GM12878 (cell line): ENCODE measurements around the gene PRKCZ. TPM values are rescaled to one million over a fixed set of nuclear protein-coding genes. Genes with fewer than 3 reads are reported as not detected.

Source experiments
- ATAC-seq: fragments of 200-7000 bp; cut with Tn5 transposase; 3 replicates; pipeline ENCODE4 v1.9.1; 2020; ENCODE audit warnings: mild to moderate bottlenecking, moderate library complexity
- BruUV-seq: library from RNA; stranded (reverse); fragments of 400-500 nt; replicated peaks from 2 replicates; lab custom pipeline; 2021; lab: Mats Ljungman, UMichigan
- CTCF ChIA-PET: fragments of 300-600 bp; sonication (Branson Sonifier 250); formaldehyde crosslinking; extraction: SDS; loops from one replicate; lab custom pipeline; 2021; ENCODE audit warnings: inconsistent platforms; lab: Yijun Ruan, JAX
- POLR2A ChIA-PET: fragments of 350-600 bp; formaldehyde crosslinking; extraction: SDS; loops from one replicate; lab custom pipeline; 2021; ENCODE audit warnings: inconsistent platforms; lab: Charles Lee
- RAD21 ChIA-PET: fragments of 300-600 bp; sonication (Branson Sonifier 250); formaldehyde crosslinking; loops from one replicate; lab custom pipeline; 2023; ENCODE audit warnings: antibody characterized with exemption; ENCODE audit not compliant: unreplicated experiment; lab: Charles Lee
- SMC1A ChIA-PET: fragments of 300-600 bp; sonication (Branson Sonifier 250); formaldehyde crosslinking; loops from one replicate; lab custom pipeline; 2023; ENCODE audit not compliant: unreplicated experiment, uncharacterized antibody; lab: Charles Lee
- DNase-seq: peaks from one replicate; pipeline ENCODE4 v3.0.0-alpha.2; 2011; ENCODE audit warnings: low read depth, low spot score
- FAIRE-seq: peaks from 3 replicates; lab custom pipeline; 2011; peaks lifted over from hg19 to GRCh38; lab: Jason Lieb, UNC
- H2AFZ ChIP-seq: 2 replicates; pipeline ENCODE4 v1.6.0; 2011; ENCODE audit warnings: low read depth, low read length, control low read depth; ENCODE audit not compliant: control insufficient read depth
- H3K27ac ChIP-seq: 2 replicates; pipeline ENCODE4 v1.5.1; 2011; ENCODE audit warnings: control low read depth; ENCODE audit not compliant: control insufficient read depth, insufficient read depth
- H3K27me3 ChIP-seq, 2 experiments: replicated peaks in 1 of 2; 2 replicates each; pipeline versions ENCODE4 v1.6.0 to v1.6.1; 2011; ENCODE audit warnings: low read length in 1 of 2; ENCODE audit not compliant: control insufficient read depth in 2 of 2, insufficient read depth in 2 of 2
- H3K36me3 ChIP-seq, 2 experiments: 2 replicates each; pipeline ENCODE4 v1.5.1; 2011; ENCODE audit warnings: low read length in 1 of 2; ENCODE audit not compliant: control insufficient read depth in 2 of 2, insufficient read depth in 2 of 2
- H3K4me1 ChIP-seq: 2 replicates; pipeline ENCODE4 v1.6.1; 2011; ENCODE audit warnings: mild to moderate bottlenecking, low read length, moderate library complexity, mixed read lengths; ENCODE audit not compliant: control insufficient read depth, insufficient read depth
- H3K4me2 ChIP-seq: 2 replicates; pipeline ENCODE4 v1.6.0; 2011; ENCODE audit warnings: control low read depth; ENCODE audit not compliant: control insufficient read depth, insufficient read depth
- H3K4me3 ChIP-seq: fragments of 200-600 bp; sonication (generic); 2 replicates; pipeline ENCODE4 v1.5.1; 2016
- H3K79me2 ChIP-seq: 2 replicates; pipeline ENCODE4 v1.6.0; 2011; ENCODE audit warnings: low read length; ENCODE audit not compliant: control insufficient read depth, insufficient read depth
- H3K9ac ChIP-seq: 2 replicates; pipeline ENCODE4 v1.8.0; 2011; ENCODE audit warnings: low read length, control low read depth, mixed read lengths; ENCODE audit not compliant: control insufficient read depth, insufficient read depth
- H3K9me3 ChIP-seq: replicated peaks from 3 replicates; pipeline ENCODE4 v1.5.1; 2011; ENCODE audit warnings: mild to moderate bottlenecking, low read length; ENCODE audit not compliant: control insufficient read depth, insufficient read depth
- H4K20me1 ChIP-seq: 2 replicates; pipeline ENCODE4 v1.6.0; 2011; ENCODE audit not compliant: control insufficient read depth, insufficient read depth
- ATF7 ChIP-seq: fragments of 450-650 bp; IDR thresholded peaks from 2 replicates; pipeline ENCODE4 v1.6.1; 2016; ENCODE audit warnings: low read depth, mild to moderate bottlenecking
- BHLHE40 ChIP-seq, 2 experiments: fragments of 450-650 bp in 1 of 2; IDR thresholded peaks; 2 replicates each; pipeline ENCODE4 v1.6.1; 2011 to 2017; ENCODE audit warnings: low read depth in 2 of 2, borderline replicate concordance in 1 of 2, improper control_type of control experiment in 1 of 2, low read length in 1 of 2, mild to moderate bottlenecking in 1 of 2
- EGR1 ChIP-seq, 2 experiments: IDR thresholded peaks; 1 replicate in 1 of 2; 2 replicates in 1 of 2; pipeline ENCODE4 v1.6.1; 2011 to 2012; ENCODE audit warnings: low read depth in 2 of 2, low read length in 2 of 2, borderline replicate concordance in 1 of 2, mild to moderate bottlenecking in 1 of 2, moderate library complexity in 1 of 2
- MXI1 ChIP-seq: fragments of 150-350 bp; IDR thresholded peaks from 2 replicates; pipeline ENCODE4 v1.6.1; 2011; ENCODE audit warnings: low read depth, mild to moderate bottlenecking, inconsistent platforms, low read length, improper control_type of control experiment
- POLR2A ChIP-seq: IDR thresholded peaks from 2 replicates; pipeline ENCODE4 v1.6.1; 2011; ENCODE audit warnings: low read depth, mild to moderate bottlenecking, low read length
- POU2F2 ChIP-seq: IDR thresholded peaks from 3 replicates; pipeline ENCODE4 v1.6.1; 2011; ENCODE audit warnings: low read depth, mild to moderate bottlenecking, low read length, borderline replicate concordance
- YY1 ChIP-seq: IDR thresholded peaks from 2 replicates; pipeline ENCODE4 v1.6.1; 2011; ENCODE audit warnings: low read depth, mild to moderate bottlenecking, low read length
- WGBS: methylation state at CpG from one replicate; pipeline ENCODE4 v1.1.6; 2016; ENCODE audit warnings: low lambda C conversion rate; ENCODE audit not compliant: insufficient replicate concordance, insufficient coverage; ENCODE audit errors: missing lambda C conversion rate; 5-methylcytosine and 5-hydroxymethylcytosine counted together
- in situ Hi-C: fragments of 300-500 bp; cut with MboI; formaldehyde crosslinking; loops from 9 replicates; pipeline ENCODE4 v1.14.3; 2018; ENCODE audit warnings: mixed read lengths
- intact Hi-C: fragments of 100-400 bp; cut with micrococcal nuclease; formaldehyde crosslinking; loops from one replicate; pipeline ENCODE4 v1.14.2; 2022; ENCODE audit not compliant: unreplicated experiment
- polyA plus RNA-seq, 11 experiments: library from polyadenylated mRNA; depleted of rRNA in 4 of 11; unstranded in 6 of 11; stranded (reverse) in 5 of 11; fragments of >200 nt; fragmentation: Nextera tagmentation in 4 of 11; fragmentation: Illumina TruSeq in 1 of 11; extraction: Ambion mirVana in 4 of 11; extraction: Trizol in 1 of 11; gene quantifications; 1 replicate in 1 of 11; 2 replicates in 10 of 11; pipeline versions ENCODE4 v1.2.1 to v1.2.3, GENCODE V29; 2011 to 2016; ENCODE audit warnings: inconsistent platforms in 2 of 11, missing spikeins in 2 of 11, low read depth in 1 of 11
- total RNA-seq, 4 experiments: library from RNA; depleted of rRNA in 3 of 4; stranded (reverse); fragments of >200 nt in 3 of 4; fragmentation: Illumina TruSeq in 1 of 4; extraction: Trizol in 1 of 4; gene quantifications; 2 replicates each; pipeline versions ENCODE4 v1.2.1 to v1.2.3, GENCODE V29; 2013 to 2021

Gene PRKCZ
- total and polyA plus RNA-seq, 10 of the 15 experiments (the other 5 are each of a cell fraction or from before 2014, with no cell fraction given): 0.05 to 1.9 (median 0.64) TPM; not detected in 1

- Histone ChIP-seq H3K79me2 (peaks cover 1% of the 10 kb centered on the region), H3K27ac (peak within 1 kb of the TSS; percentile 89), H3K9ac (peak within 1 kb of the TSS; percentile 83), H3K4me1 (peaks cover 10% of the 10 kb centered on the region), H3K36me3 (no peaks in the 10 kb centered on the region; a peak in 1 of 4 replicates), H2AFZ (peak within 1 kb of the TSS; percentile 94), H4K20me1 (no peaks in the 10 kb centered on the region), H3K27me3 (no peaks in the 10 kb centered on the region), H3K4me3 (peak within 1 kb of the TSS; percentile 69), H3K4me2 (peak within 1 kb of the TSS; percentile 90), H3K9me3 (no peaks in the 10 kb centered on the region)
- intact Hi-C loops: loop anchor here (2.0 kb wide), 1 partner anchor 354 kb away; no protein-coding TSS in a partner anchor
- ChIA-PET RAD21 (interaction anchor here (0.6 to 2.3 kb wide), 22 partner anchors 10 to 361 kb away, joined by 3 to 78 read pairs (median 4); partner anchors contain the start of genes MORN1, PANK4, PEX10 and RER1), POLR2A (interaction anchor here (0.6 to 1.8 kb wide), 11 partner anchors 8 to 1770 kb away, joined by 3 to 12 read pairs (median 4); partner anchors contain the start of genes MORN1 and RER1), CTCF (interaction anchor here (0.7 to 3.3 kb wide), 29 partner anchors 10 to 728 kb away, joined by 3 to 98 read pairs (median 4); partner anchors contain the start of genes MORN1, PEX10 and RER1), SMC1A (interaction anchor here (0.7 to 3.2 kb wide), 12 partner anchors 39 to 392 kb away, joined by 3 to 62 read pairs (median 4); partner anchors contain the start of genes MORN1, PEX10, PRXL2B and RER1)
- TF ChIP-seq MXI1: no peak
- 0 out of 4 replicates have a peak, but pooled peaks of 1 of the 2 experiments have one; percentile 25 for TF ChIP-seq BHLHE40 (IDR thresholded peaks at IDR 0.05; ENCODE audit: borderline replicate concordance in 1 of 2, low read depth in 2 of 2, low read length in 1 of 2)
- TF ChIP-seq POLR2A: peak; percentile 80
- TF ChIP-seq YY1: peak; percentile 29; the same call in 1 of the 2 replicates
- TF ChIP-seq POU2F2: 0 out of 3 replicates have a peak, but pooled peaks have one; percentile 22
- TF ChIP-seq ATF7: no peak
- TF ChIP-seq EGR1 (IDR thresholded peaks at IDR 0.05; ENCODE audit: borderline replicate concordance in 1 of 2, low read depth in 2 of 2, low read length in 2 of 2): peak in 1 of 2 experiments; percentile 73; a peak in 1 of 3 replicates
- DNase-seq (no peak), FAIRE-seq (no peak), ATAC-seq (peak; percentile 78)
- in situ Hi-C loops: loop anchor here (5.0 to 10.0 kb wide), 2 partner anchors 193 to 1230 kb away; no protein-coding TSS in a partner anchor
- no TSS peak for BruUV-seq
- WGBS: 0% methylated on average over 3 of the region's 63 CpGs
These were observed 144.2 kb downstream of the PRKCZ start, which contains the start of gene FAAP20 for GRCh38 chr1:2194319-2194897. FAAP20 (minus strand) TSS chr1:2194772; CDS start chr1:2194749, 23 bp downstream.
